Left cardiac atrium (tissue), 2 donors: ENCODE results near the gene CNKSR1. TPM values are rescaled to one million over a fixed set of nuclear protein-coding genes. Genes with fewer than 3 reads are reported as not detected.

Source experiments
- total RNA-seq, 2 donors: library from RNA; stranded (reverse); fragmentation: NEBNext Ultra II Directional; extraction: Animal tissue kit (Norgen Biotek cat#: 25700); gene quantifications; one replicate each; pipeline ENCODE4 v1.2.1, GENCODE V29; 2021
- donor health status: DM: no; HTN: yes; CAD: no; lungs with severe emphysema.
- donor health status: DM: yes; HTN: yes; CAD: no.

Gene CNKSR1
- total RNA-seq, 2 donors from 2014 or later = 0.60 to 0.85 TPM

Other genes with a start within 250 kb of the CNKSR1 start
- gene PAFAH2, start 179.4 kb upstream of the CNKSR1 start, total RNA-seq = 1 to 10 TPM; 5.5 to 6.8 TPM
- 1 to 10 TPM; 1.3 to 3.2 TPM for gene EXTL1, start 155.7 kb upstream of the CNKSR1 start, total RNA-seq
- 1 to 10 TPM in 1 of 2 donors, under 1 TPM in 1; 0.32 to 1.0 TPM for gene SLC30A2, start 131.4 kb upstream of the CNKSR1 start, total RNA-seq
- 100 to 1,000 TPM; 101 to 219 TPM for gene TRIM63, start 109.9 kb upstream of the CNKSR1 start, total RNA-seq
- 1 to 10 TPM; 3.3 to 4.7 TPM for gene PDIK1L, start 65.7 kb upstream of the CNKSR1 start, total RNA-seq
- gene FAM110D, start 18.4 kb upstream of the CNKSR1 start, total RNA-seq = 1 to 10 TPM; 5.2 to 5.3 TPM
- not detected for gene C1orf232, start 8.5 kb upstream of the CNKSR1 start, total RNA-seq
- 10 to 100 TPM; 13.4 to 24.3 TPM for gene ZNF593, start 7.6 kb upstream of the CNKSR1 start, total RNA-seq
- not detected for gene ZNF593OS, start 5.7 kb upstream of the CNKSR1 start, total RNA-seq
- not detected for gene CATSPER4, start 13.1 kb downstream of the CNKSR1 start, total RNA-seq
- gene CEP85, start 56.7 kb downstream of the CNKSR1 start, total RNA-seq = 10 to 100 TPM; 17.7 to 38.6 TPM
- gene SH3BGRL3, start 102.6 kb downstream of the CNKSR1 start, total RNA-seq = 10 to 100 TPM; 90.6 to 93.9 TPM
- gene UBXN11, start 129.1 kb downstream of the CNKSR1 start, total RNA-seq = 10 to 100 TPM; 14.5 to 15.7 TPM
- 10 to 100 TPM in 1 of 2 donors, 1 to 10 TPM in 1; 5.5 to 14.3 TPM for gene CD52, start 140.5 kb downstream of the CNKSR1 start, total RNA-seq
- not detected for gene CRYBG2, start 176.6 kb downstream of the CNKSR1 start, total RNA-seq
- under 1 TPM in 1 of 2 donors, not detected in 1; 0.35 TPM for gene ZNF683, start 195.3 kb downstream of the CNKSR1 start, total RNA-seq
- under 1 TPM in 1 of 2 donors, not detected in 1; 0.15 TPM for gene LIN28A, start 233.3 kb downstream of the CNKSR1 start, total RNA-seq